Activated CD4-positive, alpha-beta T cell treated with anti-CD3 and anti-CD28 coated beads for 36 hours (primary cell): ENCODE data around the gene IRAK3. TPM values are rescaled to one million over a fixed set of nuclear protein-coding genes. Genes with fewer than 3 reads are reported as not detected.

Experiments used
- ATAC-seq: fragments of 200-7000 bp; cut with Tn5 transposase; one replicate; pipeline ENCODE4 v1.10.0; 2021; ENCODE audit warnings: mild to moderate bottlenecking, moderate library complexity
- CTCF ChIA-PET: fragments of 350-600 bp; sonication (Branson Sonifier 250); formaldehyde crosslinking; loops from one replicate; lab custom pipeline; 2021; ENCODE audit warnings: antibody characterized with exemption; lab: Charles Lee
- POLR2A ChIA-PET: fragments of 350-600 bp; sonication (Branson Sonifier 250); formaldehyde crosslinking; loops from one replicate; lab custom pipeline; 2021; ENCODE audit warnings: antibody characterized with exemption, inconsistent platforms; lab: Charles Lee
- DNase-seq: peaks from one replicate; pipeline ENCODE4 v3.0.0-alpha.2; 2020
- H3K27ac Mint-ChIP-seq: one replicate; pipeline ENCODE4 v1.8.0; 2021; ENCODE audit warnings: mixed read lengths
- H3K27me3 Mint-ChIP-seq: one replicate; pipeline ENCODE4 v1.8.0; 2021; ENCODE audit warnings: mixed read lengths
- H3K36me3 Mint-ChIP-seq: one replicate; pipeline ENCODE4 v1.8.0; 2021; ENCODE audit warnings: low read depth, mixed read lengths
- H3K4me1 Mint-ChIP-seq: one replicate; pipeline ENCODE4 v1.8.0; 2021; ENCODE audit warnings: mixed read lengths
- H3K4me3 Mint-ChIP-seq: one replicate; pipeline ENCODE4 v1.8.0; 2021; ENCODE audit warnings: mild to moderate bottlenecking, moderate library complexity, mixed read lengths
- H3K9me3 Mint-ChIP-seq: one replicate; pipeline ENCODE4 v1.8.0; 2021; ENCODE audit warnings: low read depth, mixed read lengths
- intact Hi-C, 2 experiments: fragments of 100-400 bp; cut with DNase I in 1 of 2; cut with micrococcal nuclease in 1 of 2; formaldehyde crosslinking; loops; one replicate each; pipeline versions ENCODE4 v1.14.2 to v1.15.1; 2022 to 2024; cut with DNase I, micrococcal nuclease
- total RNA-seq, 2 experiments: library from RNA; stranded (reverse); gene quantifications; one replicate each; pipeline ENCODE4 v1.2.3, GENCODE V29; 2021

Gene IRAK3
- total RNA-seq, 2 experiments from 2014 or later: 0.82 to 1.1 TPM

GRCh38 chr12:66154776-66155175 is 34.2 kb upstream of the IRAK3 start:
- Mint-ChIP-seq H3K9me3 (no peaks in the 10 kb centered on the region), H3K4me1 (peaks cover 33% of the 10 kb centered on the region), H3K36me3 (peaks cover 20% of the 10 kb centered on the region), H3K27me3 (no peaks in the 10 kb centered on the region), H3K27ac (no peak overlapping the region), H3K4me3 (no peak overlapping the region)
- no peak for ATAC-seq
- DNase-seq: no peak
- POLR2A ChIA-PET: no interaction called here
- CTCF ChIA-PET: no interaction called here
- intact Hi-C loops: no loop called here

- H3K4me3 Mint-ChIP-seq: no peak overlapping the region
- intact Hi-C loops: no loop called here
- ATAC-seq (no peak), DNase-seq (no peak)
- POLR2A ChIA-PET: no interaction called here
- H3K27me3 Mint-ChIP-seq: no peaks in the 10 kb centered on the region
- H3K4me1 Mint-ChIP-seq: peaks cover 38% of the 10 kb centered on the region
- H3K36me3 Mint-ChIP-seq: peaks cover 33% of the 10 kb centered on the region
- CTCF ChIA-PET: no interaction called here
- no peaks in the 10 kb centered on the region for H3K9me3 Mint-ChIP-seq
- no peak overlapping the region for H3K27ac Mint-ChIP-seq
Measured at GRCh38 chr12:66156654-66157053, 32.4 kb upstream of the IRAK3 start.

GRCh38 chr12:66159123-66159522 is 29.9 kb upstream of the IRAK3 start:
- intact Hi-C loops: no loop called here
- ATAC-seq: no peak
- no peaks in the 10 kb centered on the region for H3K27me3 Mint-ChIP-seq
- H3K36me3 Mint-ChIP-seq: peaks cover 45% of the 10 kb centered on the region
- H3K9me3 Mint-ChIP-seq: peaks cover 3% of the 10 kb centered on the region
- no peak for DNase-seq
- peaks cover 50% of the 10 kb centered on the region for H3K4me1 Mint-ChIP-seq
- H3K27ac Mint-ChIP-seq: peak overlapping the region; percentile 42
- ChIA-PET POLR2A (interaction anchor here (1.4 kb wide), 1 partner anchor 9 kb away, joined by 3 read pairs; no protein-coding TSS in a partner anchor), CTCF (interaction anchor here (0.6 to 1.1 kb wide), 4 partner anchors 10 to 1374 kb away, joined by 3 to 5 read pairs (median 3); no protein-coding TSS in a partner anchor)
- no peak overlapping the region for H3K4me3 Mint-ChIP-seq

- H3K36me3 Mint-ChIP-seq: peaks cover 59% of the 10 kb centered on the region
- H3K4me1 Mint-ChIP-seq: peaks cover 61% of the 10 kb centered on the region
Measured at GRCh38 chr12:66160704-66161103, 28.3 kb upstream of the IRAK3 start.

GRCh38 chr12:66162701-66163100 is 26.3 kb upstream of the IRAK3 start:
- intact Hi-C loops: loop anchor here in 1 of 2 experiments (5.0 kb wide), 1 partner anchor 715 kb away; no protein-coding TSS in a partner anchor
- Mint-ChIP-seq H3K4me1 (peaks cover 60% of the 10 kb centered on the region), H3K4me3 (no peak overlapping the region), H3K9me3 (peaks cover 17% of the 10 kb centered on the region), H3K27ac (peak overlapping the region; percentile 42), H3K27me3 (no peaks in the 10 kb centered on the region), H3K36me3 (peaks cover 73% of the 10 kb centered on the region)
- DNase-seq (no peak), ATAC-seq (no peak)
- ChIA-PET CTCF (interaction anchor here (0.7 to 1.0 kb wide), 2 partner anchors 35 to 243 kb away, joined by 3 read pairs; no protein-coding TSS in a partner anchor), POLR2A (no interaction called here)

More at GRCh38 chr12:66160704-66161103, 28.3 kb upstream of the IRAK3 start:
- POLR2A ChIA-PET: interaction anchor here (0.8 kb wide), 1 partner anchor 9 kb away, joined by 3 read pairs; the partner anchor contains the start of gene TMBIM4
- no peak for ATAC-seq
- Mint-ChIP-seq H3K4me3 (no peak overlapping the region), H3K27me3 (no peaks in the 10 kb centered on the region), H3K27ac (no peak overlapping the region), H3K9me3 (peaks cover 14% of the 10 kb centered on the region)
- DNase-seq: no peak
- intact Hi-C loops: loop anchor here in 1 of 2 experiments (5.0 kb wide), 1 partner anchor 713 kb away; no protein-coding TSS in a partner anchor
- CTCF ChIA-PET: interaction anchor here (1.4 kb wide), 1 partner anchor 8 kb away, joined by 4 read pairs; no protein-coding TSS in a partner anchor

- H3K27me3 Mint-ChIP-seq: no peaks in the 10 kb centered on the region
- no peak overlapping the region for H3K27ac Mint-ChIP-seq
- intact Hi-C loops: loop anchor here in 1 of 2 experiments (5.0 kb wide), 1 partner anchor 716 kb away; no protein-coding TSS in a partner anchor
- H3K4me1 Mint-ChIP-seq: peaks cover 66% of the 10 kb centered on the region
- ATAC-seq: no peak
- H3K4me3 Mint-ChIP-seq: no peak overlapping the region
- CTCF ChIA-PET: interaction anchor here (1.1 kb wide), 1 partner anchor 9 kb away, joined by 4 read pairs; no protein-coding TSS in a partner anchor
- peaks cover 17% of the 10 kb centered on the region for H3K9me3 Mint-ChIP-seq
- POLR2A ChIA-PET: no interaction called here
- peaks cover 77% of the 10 kb centered on the region for H3K36me3 Mint-ChIP-seq
- DNase-seq: no peak
Measured at GRCh38 chr12:66163289-66163688, 25.7 kb upstream of the IRAK3 start.

- DNase-seq (no peak), ATAC-seq (no peak)
- H3K36me3 Mint-ChIP-seq: peaks cover 76% of the 10 kb centered on the region
- ChIA-PET POLR2A (no interaction called here), CTCF (no interaction called here)
- H3K27me3 Mint-ChIP-seq: no peaks in the 10 kb centered on the region
- H3K9me3 Mint-ChIP-seq: peaks cover 17% of the 10 kb centered on the region
- H3K4me3 Mint-ChIP-seq: no peak overlapping the region
- intact Hi-C loops: loop anchor here in 1 of 2 experiments (5.0 kb wide), 1 partner anchor 717 kb away; no protein-coding TSS in a partner anchor
- H3K4me1 Mint-ChIP-seq: peaks cover 66% of the 10 kb centered on the region
- H3K27ac Mint-ChIP-seq: peak overlapping the region; percentile 48
Measured at GRCh38 chr12:66164349-66164821, 24.6 kb upstream of the IRAK3 start.

- peaks cover 17% of the 10 kb centered on the region for H3K9me3 Mint-ChIP-seq
- POLR2A ChIA-PET: no interaction called here
- no peaks in the 10 kb centered on the region for H3K27me3 Mint-ChIP-seq
- peaks cover 71% of the 10 kb centered on the region for H3K36me3 Mint-ChIP-seq
- H3K4me1 Mint-ChIP-seq: peaks cover 58% of the 10 kb centered on the region
- no peak for DNase-seq
- no peak overlapping the region for H3K4me3 Mint-ChIP-seq
- intact Hi-C loops: no loop called here
- H3K27ac Mint-ChIP-seq: no peak overlapping the region
- CTCF ChIA-PET: no interaction called here
- no peak for ATAC-seq
Measured at GRCh38 chr12:66165141-66165540, 23.9 kb upstream of the IRAK3 start.

GRCh38 chr12:66166561-66166960 is 22.5 kb upstream of the IRAK3 start:
- no peak for ATAC-seq
- intact Hi-C loops: no loop called here
- H3K9me3 Mint-ChIP-seq: peaks cover 17% of the 10 kb centered on the region
- H3K36me3 Mint-ChIP-seq: peaks cover 58% of the 10 kb centered on the region
- H3K27me3 Mint-ChIP-seq: no peaks in the 10 kb centered on the region
- DNase-seq: no peak
- ChIA-PET CTCF (no interaction called here), POLR2A (no interaction called here)
- peaks cover 65% of the 10 kb centered on the region for H3K4me1 Mint-ChIP-seq
- peak overlapping the region; percentile 21 for H3K27ac Mint-ChIP-seq
- H3K4me3 Mint-ChIP-seq: no peak overlapping the region

GRCh38 chr12:66168410-66168809 is 20.6 kb upstream of the IRAK3 start:
- POLR2A ChIA-PET: interaction anchor here (0.8 to 1.8 kb wide), 2 partner anchors 10 to 38 kb away, joined by 3 to 14 read pairs; partner anchors contain the start of gene LLPH
- peaks cover 52% of the 10 kb centered on the region for H3K4me1 Mint-ChIP-seq
- intact Hi-C loops: loop anchor here (2.0 kb wide), 2 partner anchors 36 to 68 kb away; no protein-coding TSS in a partner anchor

GRCh38 chr12:66169221-66170170 is 19.5 kb upstream of the IRAK3 start, which contains the start of gene TMBIM4:
Gene TMBIM4, minus strand, starts transcription at chr12:66169996. Its CDS starts 45 bp downstream, at chr12:66169951.
- POLR2A ChIA-PET: interaction anchor here (0.7 to 1.8 kb wide), 4 partner anchors 8 to 134 kb away, joined by 3 to 14 read pairs (median 3); partner anchors contain the start of genes HELB and LLPH
- no peaks in the 10 kb centered on the region for H3K27me3 Mint-ChIP-seq

More at GRCh38 chr12:66168410-66168809, 20.6 kb upstream of the IRAK3 start:
- CTCF ChIA-PET: interaction anchor here (0.5 to 3.3 kb wide), 9 partner anchors 8 to 951 kb away, joined by 3 to 10 read pairs (median 4); partner anchors contain the start of gene HELB
- H3K27ac Mint-ChIP-seq: peak overlapping the region; percentile 99
- no peak for ATAC-seq
- no peak for DNase-seq
- peaks cover 51% of the 10 kb centered on the region for H3K36me3 Mint-ChIP-seq
- H3K27me3 Mint-ChIP-seq: no peaks in the 10 kb centered on the region
- peak overlapping the region; percentile 86 for H3K4me3 Mint-ChIP-seq
- peaks cover 14% of the 10 kb centered on the region for H3K9me3 Mint-ChIP-seq

More at GRCh38 chr12:66169221-66170170, 19.5 kb upstream of the IRAK3 start, which contains the start of gene TMBIM4:
- H3K4me1 Mint-ChIP-seq: peaks cover 41% of the 10 kb centered on the region
- DNase-seq: peak; percentile 93
- peak; percentile 86 for ATAC-seq
- intact Hi-C loops: loop anchor here (1.0 to 2.0 kb wide), 6 partner anchors 35 to 1410 kb away; partner anchors contain the start of genes HELB (in 2 of the 2), LLPH (in 2 of the 2) and GNS (in 1 of the 2)
- H3K36me3 Mint-ChIP-seq: peaks cover 42% of the 10 kb centered on the region
- H3K9me3 Mint-ChIP-seq: peaks cover 11% of the 10 kb centered on the region
- peak within 1 kb of the TSS; percentile 99 for H3K27ac Mint-ChIP-seq
- peak within 1 kb of the TSS; percentile 86 for H3K4me3 Mint-ChIP-seq
- CTCF ChIA-PET: interaction anchor here (0.7 to 3.3 kb wide), 14 partner anchors 9 to 952 kb away, joined by 3 to 10 read pairs (median 4); partner anchors contain the start of genes HELB and LLPH
